Measurements from ENCODE around the gene MTHFD2. TPM values are rescaled to one million over a fixed set of nuclear protein-coding genes. Genes with fewer than 3 reads are reported as not detected.
"Not testable (repeated sequence)": the region's sequence is repeated elsewhere in the genome, so short reads cannot be mapped to it uniquely, and the experiment has no call there.

Gene MTHFD2
- total RNA-seq, 1 donor from 2014 or later = 62.2 TPM

DNA sequence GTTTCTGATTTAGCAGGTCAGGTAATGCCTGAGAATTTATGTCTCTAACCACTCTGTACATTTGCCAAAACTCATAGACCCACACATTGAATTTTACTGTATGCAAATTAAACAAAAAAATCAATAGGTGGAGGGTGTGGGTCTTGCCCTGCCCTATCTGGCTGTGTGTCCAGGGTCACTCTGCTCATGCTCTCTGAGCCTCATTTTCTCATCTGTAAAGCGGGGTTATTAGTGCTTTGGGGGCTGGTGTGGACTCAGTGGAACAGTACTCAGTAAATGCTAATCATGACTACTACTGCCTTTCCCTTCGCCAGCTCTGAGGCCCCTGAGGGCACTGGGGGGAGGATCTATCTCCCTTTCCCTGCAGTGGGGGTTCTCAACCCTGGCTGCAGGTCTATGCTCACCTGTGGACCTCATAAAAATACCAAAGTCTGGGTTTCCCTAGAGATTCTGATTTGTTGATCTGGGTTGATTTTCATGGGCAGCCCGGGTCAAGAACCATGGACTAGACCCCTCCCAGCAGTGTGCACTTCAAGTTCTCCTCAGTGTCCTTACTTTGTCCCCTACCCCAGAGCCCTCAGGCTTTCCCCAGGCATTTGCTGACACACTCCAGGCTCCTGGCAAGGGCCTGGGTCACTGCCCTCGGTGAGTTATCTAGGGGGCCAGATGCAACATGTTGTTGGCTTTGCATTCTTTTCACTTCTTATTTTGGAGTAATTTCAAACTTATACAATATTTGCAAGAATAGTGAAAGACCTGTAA, 27.5 kb downstream of the MTHFD2 start:
- intact Hi-C loops (cut with DNase I) = no loop called here
- ATAC-seq (no peak), DNase-seq (no peak)
- Histone ChIP-seq H3K27ac (no peak overlapping the region), H3K36me3 (no peaks in the 10 kb centered on the region), H3K9me3 (no peaks in the 10 kb centered on the region), H3K4me1 (no peaks in the 10 kb centered on the region), H3K4me3 (no peak overlapping the region), H3K27me3 (no peaks in the 10 kb centered on the region)
- TF ChIP-seq, protein P1, sequence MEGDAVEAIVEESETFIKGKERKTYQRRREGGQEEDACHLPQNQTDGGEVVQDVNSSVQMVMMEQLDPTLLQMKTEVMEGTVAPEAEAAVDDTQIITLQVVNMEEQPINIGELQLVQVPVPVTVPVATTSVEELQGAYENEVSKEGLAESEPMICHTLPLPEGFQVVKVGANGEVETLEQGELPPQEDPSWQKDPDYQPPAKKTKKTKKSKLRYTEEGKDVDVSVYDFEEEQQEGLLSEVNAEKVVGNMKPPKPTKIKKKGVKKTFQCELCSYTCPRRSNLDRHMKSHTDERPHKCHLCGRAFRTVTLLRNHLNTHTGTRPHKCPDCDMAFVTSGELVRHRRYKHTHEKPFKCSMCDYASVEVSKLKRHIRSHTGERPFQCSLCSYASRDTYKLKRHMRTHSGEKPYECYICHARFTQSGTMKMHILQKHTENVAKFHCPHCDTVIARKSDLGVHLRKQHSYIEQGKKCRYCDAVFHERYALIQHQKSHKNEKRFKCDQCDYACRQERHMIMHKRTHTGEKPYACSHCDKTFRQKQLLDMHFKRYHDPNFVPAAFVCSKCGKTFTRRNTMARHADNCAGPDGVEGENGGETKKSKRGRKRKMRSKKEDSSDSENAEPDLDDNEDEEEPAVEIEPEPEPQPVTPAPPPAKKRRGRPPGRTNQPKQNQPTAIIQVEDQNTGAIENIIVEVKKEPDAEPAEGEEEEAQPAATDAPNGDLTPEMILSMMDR (IDR thresholded peaks at IDR 0.05) = no peak

DNA sequence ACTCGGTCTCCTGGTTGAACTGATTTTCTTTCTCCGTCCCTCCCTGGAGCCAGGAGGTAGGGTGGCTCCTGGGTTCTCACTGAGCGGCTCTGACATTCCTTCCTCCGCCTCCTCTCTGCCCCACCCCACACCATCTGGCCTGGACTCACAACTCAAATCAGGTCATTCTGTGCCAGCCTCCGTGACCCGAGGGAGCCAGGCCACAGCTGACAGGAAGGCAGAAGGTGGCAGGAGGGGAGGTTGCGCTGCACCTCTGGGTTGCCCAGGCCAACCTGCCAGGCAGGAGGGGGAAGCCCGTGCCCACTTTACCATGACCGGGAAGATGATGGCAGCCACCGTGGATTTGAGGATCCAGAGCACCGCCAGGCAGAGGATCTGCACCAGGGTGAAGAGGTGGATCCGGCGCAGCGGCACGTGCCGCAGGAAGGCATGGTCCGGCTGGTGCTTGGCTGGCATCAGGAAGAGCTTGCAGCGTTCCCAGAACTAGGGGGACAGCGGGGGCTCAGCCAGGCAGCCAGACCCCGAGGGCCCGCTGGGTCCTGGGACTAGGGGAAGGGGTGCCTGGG, 28.3 kb downstream of the MTHFD2 start:
- ATAC-seq = no peak
- DNase-seq = no peak
- Histone ChIP-seq H3K9me3 (no peaks in the 10 kb centered on the region), H3K27me3 (no peaks in the 10 kb centered on the region), H3K36me3 (no peaks in the 10 kb centered on the region), H3K4me1 (no peaks in the 10 kb centered on the region), H3K27ac (no peak overlapping the region), H3K4me3 (no peak overlapping the region)
- TF ChIP-seq, protein P1 (IDR thresholded peaks at IDR 0.05) = no peak
- intact Hi-C loops (cut with DNase I) = no loop called here

DNA sequence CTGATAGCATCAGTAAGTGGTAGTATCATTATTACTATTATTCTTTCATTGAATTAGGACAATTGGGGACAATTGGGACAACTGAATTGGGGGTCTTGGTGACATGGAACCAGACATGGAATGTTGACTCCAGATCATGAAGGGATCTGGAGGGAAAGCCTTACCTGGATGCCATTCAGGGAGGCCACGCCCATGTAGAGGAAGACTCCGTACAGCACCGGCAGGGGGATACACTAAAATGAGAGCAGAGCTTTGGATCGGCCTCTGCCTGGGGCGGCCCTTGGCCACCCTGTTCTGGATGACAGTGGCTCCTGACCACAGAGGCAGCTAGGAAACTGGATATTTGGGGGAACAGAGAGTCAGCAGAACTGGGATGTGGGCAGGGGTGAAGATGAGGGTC, 29.2 kb downstream of the MTHFD2 start:
- DNase-seq = no peak

DNA sequence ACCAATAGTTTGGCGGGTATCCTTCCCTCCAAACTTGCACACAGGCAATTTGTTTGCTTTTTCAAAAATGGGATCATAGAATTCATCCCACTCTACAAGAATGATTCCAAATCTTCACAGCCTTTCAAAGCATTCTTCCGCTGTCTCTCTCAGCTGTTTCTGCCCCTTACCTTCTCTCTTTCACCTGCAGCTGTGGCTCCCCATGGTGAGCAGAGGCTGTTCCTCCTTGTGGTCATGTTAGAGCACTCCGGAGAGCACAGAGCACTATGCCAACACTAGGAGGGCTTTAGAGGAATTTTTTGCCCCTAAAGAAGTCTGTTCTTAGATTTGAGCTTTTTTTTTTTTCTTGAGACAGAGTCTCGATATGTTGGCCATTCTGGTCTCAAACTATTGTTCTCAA, 30.4 kb downstream of the MTHFD2 start:
- Histone ChIP-seq H3K4me1 (no peaks in the 10 kb centered on the region), H3K27me3 (no peaks in the 10 kb centered on the region), H3K36me3 (no peaks in the 10 kb centered on the region), H3K9me3 (no peaks in the 10 kb centered on the region), H3K27ac (no peak overlapping the region), H3K4me3 (no peak overlapping the region)
- DNase-seq = no peak
- TF ChIP-seq, protein P1 (IDR thresholded peaks at IDR 0.05) = no peak
- ATAC-seq = no peak
- intact Hi-C loops (cut with DNase I) = no loop called here

More for the DNA sequence above, 29.2 kb downstream of the MTHFD2 start:
- TF ChIP-seq, protein P1 (IDR thresholded peaks at IDR 0.05) = no peak
- H3K27me3 ChIP-seq = no peaks in the 10 kb centered on the region
- no peak for ATAC-seq
- H3K9me3 ChIP-seq = no peaks in the 10 kb centered on the region
- no peaks in the 10 kb centered on the region for H3K36me3 ChIP-seq
- H3K27ac ChIP-seq = no peak overlapping the region
- H3K4me1 ChIP-seq = no peaks in the 10 kb centered on the region
- H3K4me3 ChIP-seq = no peak overlapping the region
- intact Hi-C loops (cut with DNase I) = no loop called here

DNA sequence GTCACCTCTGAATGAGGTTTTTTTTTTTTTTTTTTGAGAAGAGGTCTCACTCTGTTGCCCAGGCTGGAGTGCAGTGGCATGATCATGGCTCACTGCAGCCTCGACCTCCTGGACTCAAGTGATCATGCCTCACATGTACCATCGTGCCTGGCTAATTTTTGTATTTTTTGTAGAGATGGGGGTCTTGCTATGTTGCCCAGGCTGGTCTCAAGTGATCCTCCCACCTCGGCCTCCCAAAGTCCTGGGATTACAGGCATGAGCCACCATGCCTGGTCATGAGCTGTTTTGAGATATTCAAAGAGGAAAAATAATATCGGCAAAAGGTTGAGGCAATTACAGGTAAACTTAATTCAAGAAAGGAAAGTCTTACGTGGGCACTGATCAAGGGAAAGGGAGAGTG, 31.4 kb downstream of the MTHFD2 start:
- H3K27ac ChIP-seq; ATAC-seq; DNase-seq; H3K9me3 ChIP-seq; H3K4me3 ChIP-seq; H3K36me3 ChIP-seq; H3K4me1 ChIP-seq; H3K27me3 ChIP-seq; intact Hi-C loops (cut with DNase I): not testable (repeated sequence)

DNA sequence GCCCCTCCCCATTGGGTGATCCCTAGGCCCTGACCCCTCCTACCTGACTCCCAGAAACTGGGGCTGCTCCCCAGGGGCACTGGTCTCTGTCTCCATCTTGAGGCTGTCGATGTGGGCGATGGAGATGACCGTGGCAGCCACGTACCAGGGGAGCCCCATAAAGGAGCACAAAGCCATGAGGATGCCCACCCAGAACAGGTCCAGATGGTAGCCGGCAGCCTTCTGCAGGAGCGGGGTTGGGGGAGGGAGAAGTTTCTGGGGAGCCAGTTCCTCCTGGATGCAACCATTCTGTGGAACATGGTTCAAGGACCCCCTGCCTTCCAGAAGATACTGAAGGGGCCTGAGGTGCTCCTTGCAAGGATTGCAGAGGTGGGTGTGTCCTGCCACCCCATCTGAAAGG, 34.0 kb downstream of the MTHFD2 start:
- no peaks in the 10 kb centered on the region for H3K4me1 ChIP-seq
- intact Hi-C loops (cut with DNase I) = no loop called here
- H3K27me3 ChIP-seq = no peaks in the 10 kb centered on the region
- H3K27ac ChIP-seq = no peak overlapping the region
- no peaks in the 10 kb centered on the region for H3K9me3 ChIP-seq
- TF ChIP-seq, protein P1 (IDR thresholded peaks at IDR 0.05) = no peak
- no peak overlapping the region for H3K4me3 ChIP-seq
- ATAC-seq = no peak
- no peaks in the 10 kb centered on the region for H3K36me3 ChIP-seq
- DNase-seq = no peak

Data from upper lobe of right lung (tissue), 1 donor.